ENCODE measurements around the gene VAMP3.

VAMP3 gene

DNA sequence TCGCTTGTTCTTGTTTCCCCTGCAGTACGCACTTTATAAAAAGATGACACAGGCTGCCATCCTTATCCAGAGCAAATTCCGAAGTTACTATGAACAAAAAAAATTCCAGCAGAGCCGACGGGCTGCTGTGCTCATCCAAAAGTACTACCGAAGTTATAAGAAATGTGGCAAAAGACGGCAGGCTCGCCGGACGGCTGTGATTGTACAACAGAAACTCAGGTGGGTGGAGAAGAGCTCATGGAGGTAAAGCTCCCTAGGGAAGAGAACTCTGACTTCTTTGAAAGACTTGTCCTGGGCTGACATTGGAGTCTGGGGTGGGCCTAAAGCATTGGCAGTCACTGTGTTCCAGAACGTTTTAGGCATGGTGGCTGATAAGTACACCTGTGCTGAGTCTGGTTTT, 19.9 kb upstream of the VAMP3 start:
- TF ChIP-seq GATA2 (IDR thresholded peaks at IDR 0.05; ENCODE audit: low read depth, low read length) (no peak), GATA3 (IDR thresholded peaks at IDR 0.05; ENCODE audit: low read depth, low read length) (no peak)

DNA sequence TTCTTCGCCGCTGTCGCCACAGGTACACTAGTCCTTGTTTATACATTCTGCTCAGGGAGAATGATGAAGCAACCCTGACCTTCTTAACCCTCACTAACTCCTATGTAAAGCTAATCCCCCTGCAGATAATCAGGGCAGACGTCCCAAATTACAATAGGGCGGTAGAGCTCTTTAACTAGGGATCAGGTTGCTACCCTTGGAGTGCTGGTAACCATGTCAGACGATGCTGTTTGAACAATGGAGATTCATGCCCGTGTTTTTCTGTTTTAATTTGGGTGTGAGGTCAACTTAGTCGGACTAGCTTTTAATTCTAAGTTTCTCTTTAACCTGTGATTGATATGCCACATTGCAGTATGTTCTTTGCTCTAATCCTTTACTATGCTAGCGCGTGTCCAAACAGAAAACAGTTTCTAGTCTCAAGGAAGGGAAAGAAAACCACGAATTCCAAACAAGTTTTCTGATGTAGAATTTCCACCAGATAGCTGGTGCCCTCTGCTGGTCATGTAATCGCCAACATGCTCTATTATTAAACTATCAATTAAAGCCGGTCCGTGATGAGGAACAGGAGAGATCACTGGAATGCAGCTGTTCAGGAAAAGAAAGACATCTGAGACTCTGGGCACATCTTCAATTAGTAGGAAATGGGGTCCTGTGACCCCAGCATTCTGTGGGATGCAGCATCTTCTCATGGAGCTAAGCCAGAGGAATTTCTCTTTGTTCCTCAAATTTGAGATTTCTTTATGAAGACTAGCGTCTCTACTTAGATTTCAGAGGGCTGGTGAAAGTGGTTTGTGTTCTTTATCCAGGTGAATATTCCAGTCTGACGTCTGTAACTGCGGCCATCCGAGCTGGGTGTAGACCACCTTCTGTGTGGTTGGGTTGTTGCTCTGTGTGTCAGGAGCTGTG, 18.3 kb upstream of the VAMP3 start:
- no peak for TF ChIP-seq GATA2 (IDR thresholded peaks at IDR 0.05; ENCODE audit: low read depth, low read length)
- TF ChIP-seq GATA3 (IDR thresholded peaks at IDR 0.05; ENCODE audit: low read depth, low read length): no peak

DNA sequence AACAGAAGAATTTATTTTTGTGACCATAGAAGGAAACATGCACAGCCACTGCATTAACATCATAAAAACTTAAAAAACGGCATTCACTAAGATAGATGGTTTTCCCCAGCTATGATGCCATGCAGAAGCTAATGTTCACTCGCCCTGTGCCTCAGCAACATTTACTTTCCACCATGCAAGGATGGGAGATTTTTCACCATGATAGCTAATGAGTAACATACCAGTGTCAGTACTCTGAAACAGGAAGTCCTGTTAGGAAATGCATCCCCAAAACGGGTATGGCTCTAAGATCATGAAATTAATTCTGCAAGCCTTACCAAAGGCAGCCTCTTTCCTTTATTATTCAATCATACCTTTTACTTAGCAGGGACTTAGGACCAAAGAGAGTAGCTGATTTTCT, 17.5 kb upstream of the VAMP3 start:
- TF ChIP-seq GATA2 (IDR thresholded peaks at IDR 0.05; ENCODE audit: low read depth, low read length) (peak; percentile 52; the same call in 1 of the 2 replicates), GATA3 (IDR thresholded peaks at IDR 0.05; ENCODE audit: low read depth, low read length) (no peak)

DNA sequence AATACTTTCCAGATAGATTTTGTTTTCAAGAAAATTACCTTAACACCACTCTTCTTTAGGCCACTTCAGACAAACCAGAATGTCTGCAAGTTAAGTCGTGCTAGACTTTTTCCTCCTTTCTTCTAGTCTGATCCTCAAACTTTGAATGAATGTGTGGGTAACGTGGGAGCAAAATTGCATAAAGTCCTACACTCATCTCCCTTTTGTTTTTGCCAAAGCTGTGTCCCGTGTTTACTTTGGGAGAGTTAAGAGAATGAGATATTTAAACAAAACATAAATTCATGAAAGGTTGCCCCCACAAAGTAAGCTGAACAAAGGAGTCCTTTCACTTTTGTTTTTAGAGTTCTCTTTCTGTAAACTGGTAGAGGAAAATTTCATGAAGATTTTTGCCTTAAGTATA, 16.9 kb upstream of the VAMP3 start:
- TF ChIP-seq GATA3 (IDR thresholded peaks at IDR 0.05; ENCODE audit: low read depth, low read length) (no peak), GATA2 (IDR thresholded peaks at IDR 0.05; ENCODE audit: low read depth, low read length) (no peak)

DNA sequence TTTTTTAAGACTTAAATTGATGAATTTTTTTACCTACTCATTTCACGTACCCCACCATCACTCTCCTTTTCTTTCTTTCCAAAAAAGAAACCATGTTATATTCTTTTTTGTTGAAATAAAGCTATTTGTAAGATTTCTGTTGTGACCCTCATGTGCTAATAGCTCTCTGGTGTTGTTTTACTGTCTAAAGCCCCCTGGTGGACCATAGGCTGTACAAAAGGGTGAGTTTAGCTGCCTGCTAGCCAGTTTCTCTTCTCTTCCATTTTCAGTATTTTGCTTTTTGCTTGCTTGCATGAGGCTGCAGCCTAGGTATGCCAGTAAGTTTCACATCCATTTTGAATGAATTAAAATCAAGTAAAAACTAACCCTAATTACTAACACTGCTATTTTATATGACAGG, 15.6 kb upstream of the VAMP3 start:
- TF ChIP-seq GATA2 (IDR thresholded peaks at IDR 0.05; ENCODE audit: low read depth, low read length) (no peak), GATA3 (IDR thresholded peaks at IDR 0.05; ENCODE audit: low read depth, low read length) (no peak)

DNA sequence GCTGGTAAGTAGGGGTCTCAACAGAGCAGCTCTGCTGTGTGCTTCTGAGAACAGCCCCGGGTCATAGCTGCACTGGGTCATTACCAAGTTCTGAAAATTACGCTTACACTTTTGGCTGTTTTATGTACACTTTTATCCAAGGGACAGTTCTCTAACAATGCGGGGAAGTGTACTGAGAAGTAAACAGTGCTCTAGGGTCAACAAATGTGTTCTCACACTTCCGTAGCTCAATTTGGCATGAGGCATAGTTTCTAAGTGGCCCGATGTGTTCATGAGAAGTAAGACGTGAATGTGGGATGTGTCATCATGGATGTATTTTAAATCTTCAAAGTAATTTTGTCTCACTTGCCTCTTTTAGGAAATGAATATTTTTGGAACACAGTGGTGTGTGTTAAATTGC, 10.9 kb upstream of the VAMP3 start:
- no peak for TF ChIP-seq GATA3 (IDR thresholded peaks at IDR 0.05; ENCODE audit: low read depth, low read length)

DNA sequence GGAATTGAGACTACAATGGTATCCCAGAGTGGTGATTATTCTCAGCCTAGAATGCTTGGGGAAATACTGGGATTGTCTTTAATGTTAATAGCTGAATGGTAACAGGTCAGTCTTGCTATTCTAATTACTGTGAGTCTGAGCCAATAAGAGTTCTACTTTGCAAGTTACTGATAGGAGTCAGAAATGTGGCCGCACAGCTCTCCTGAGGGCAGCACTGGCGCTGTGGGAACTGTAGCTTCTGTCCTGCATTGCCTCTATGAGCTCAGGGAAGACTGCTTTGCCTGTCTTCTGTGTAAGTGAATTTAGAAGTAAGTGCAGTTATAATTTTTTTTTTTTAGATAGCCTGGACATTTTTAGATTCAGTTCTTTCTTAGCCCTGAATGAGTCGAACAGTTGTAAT, 10.0 kb upstream of the VAMP3 start:
- TF ChIP-seq GATA2 (IDR thresholded peaks at IDR 0.05; ENCODE audit: low read depth, low read length) (no peak), GATA3 (IDR thresholded peaks at IDR 0.05; ENCODE audit: low read depth, low read length) (no peak)

DNA sequence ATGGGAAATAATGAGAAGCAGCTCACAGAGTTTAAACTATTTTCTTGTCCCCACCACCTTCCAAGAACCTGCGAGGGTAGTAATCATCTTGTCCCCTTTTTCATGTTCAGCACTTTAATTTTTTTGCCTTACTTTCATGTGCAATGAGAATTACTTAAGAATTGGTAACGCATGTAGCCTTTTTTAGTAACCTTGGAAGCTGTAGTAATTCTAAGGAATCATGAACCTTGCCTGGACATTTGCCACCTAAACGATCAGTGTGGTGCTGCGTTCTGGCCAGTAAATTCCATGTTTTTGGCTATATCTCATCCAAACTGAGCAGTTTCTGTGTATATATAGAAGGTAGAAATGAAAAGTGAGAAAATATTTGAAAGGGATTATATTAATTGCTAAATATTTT, 3.9 kb upstream of the VAMP3 start:
- TF ChIP-seq GATA2 (IDR thresholded peaks at IDR 0.05; ENCODE audit: low read depth, low read length) (no peak), GATA3 (IDR thresholded peaks at IDR 0.05; ENCODE audit: low read depth, low read length) (no peak)

DNA sequence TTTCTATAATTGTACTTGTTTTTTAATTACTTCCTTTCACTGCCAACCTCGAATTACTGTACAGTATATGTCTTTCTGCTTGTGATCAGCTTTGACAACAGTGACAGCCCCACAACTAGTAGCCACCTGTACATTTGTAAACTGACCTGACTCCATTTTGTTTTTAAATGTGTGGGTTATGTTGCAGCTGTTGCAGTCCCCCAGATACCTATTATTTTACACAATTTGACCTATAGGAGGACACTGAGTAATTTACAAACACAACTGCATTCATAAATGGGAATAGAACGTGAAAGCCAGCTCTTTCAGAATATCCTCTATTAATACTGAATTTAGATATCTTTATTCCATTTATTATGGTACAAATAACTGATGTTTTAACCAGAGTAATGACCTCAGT, 2.5 kb upstream of the VAMP3 start:
- TF ChIP-seq GATA2 (IDR thresholded peaks at IDR 0.05; ENCODE audit: low read depth, low read length) (no peak), GATA3 (IDR thresholded peaks at IDR 0.05; ENCODE audit: low read depth, low read length) (no peak)

DNA sequence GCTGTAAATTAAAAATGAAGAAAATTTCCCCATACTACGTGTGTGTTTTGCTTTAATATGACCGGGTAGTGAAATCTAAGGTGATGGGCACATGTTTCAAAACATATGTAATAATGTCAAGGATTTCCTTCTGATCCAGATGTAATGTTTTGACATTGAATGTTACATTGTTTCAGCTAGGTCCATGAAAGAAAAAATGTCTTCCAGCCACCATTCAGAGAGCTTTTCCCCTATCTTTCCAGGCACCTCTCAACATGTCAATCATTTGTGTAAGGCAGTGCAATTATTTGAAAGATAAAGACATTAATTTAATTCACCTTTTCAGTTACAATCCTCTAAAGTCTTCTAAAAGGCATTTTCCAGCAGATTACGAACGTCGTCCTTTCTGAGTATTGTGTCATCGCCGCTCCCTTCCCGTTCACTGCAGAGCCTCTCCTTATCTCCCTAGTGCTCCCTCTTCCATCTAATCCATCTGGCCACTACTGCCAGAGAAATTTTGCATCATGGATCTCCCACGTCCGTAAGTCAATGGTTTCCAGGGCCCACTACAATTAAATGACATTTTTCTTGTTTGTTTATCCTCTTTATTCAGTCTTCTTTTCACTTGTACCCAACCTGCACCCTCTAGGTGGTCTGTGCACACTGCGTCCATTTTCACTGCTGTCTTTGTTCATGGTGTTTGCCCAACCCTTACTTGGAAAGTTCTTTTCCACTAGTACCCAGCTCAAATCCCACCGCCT, 1.3 kb upstream of the VAMP3 start:
- TF ChIP-seq GATA2 (IDR thresholded peaks at IDR 0.05; ENCODE audit: low read depth, low read length) (no peak), GATA3 (IDR thresholded peaks at IDR 0.05; ENCODE audit: low read depth, low read length) (no peak)

DNA sequence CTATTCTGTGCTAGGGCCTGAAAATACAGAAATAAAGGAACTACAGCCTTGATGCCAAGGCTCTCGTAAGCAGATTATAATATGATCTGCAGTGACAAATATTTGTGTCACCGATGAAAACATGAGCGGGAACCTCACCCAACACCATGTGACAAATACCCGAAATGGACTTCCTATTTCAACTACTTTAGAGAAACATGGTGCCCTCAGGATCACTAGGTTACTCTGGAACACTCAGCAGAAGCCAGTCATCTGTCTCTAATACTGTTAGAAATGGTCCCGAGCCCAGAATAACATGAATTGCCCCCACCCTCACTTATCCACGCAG, 463 bp upstream of the VAMP3 start:
- TF ChIP-seq GATA3 (IDR thresholded peaks at IDR 0.05; ENCODE audit: low read depth, low read length): no peak
- no peak for TF ChIP-seq GATA2 (IDR thresholded peaks at IDR 0.05; ENCODE audit: low read depth, low read length)

DNA sequence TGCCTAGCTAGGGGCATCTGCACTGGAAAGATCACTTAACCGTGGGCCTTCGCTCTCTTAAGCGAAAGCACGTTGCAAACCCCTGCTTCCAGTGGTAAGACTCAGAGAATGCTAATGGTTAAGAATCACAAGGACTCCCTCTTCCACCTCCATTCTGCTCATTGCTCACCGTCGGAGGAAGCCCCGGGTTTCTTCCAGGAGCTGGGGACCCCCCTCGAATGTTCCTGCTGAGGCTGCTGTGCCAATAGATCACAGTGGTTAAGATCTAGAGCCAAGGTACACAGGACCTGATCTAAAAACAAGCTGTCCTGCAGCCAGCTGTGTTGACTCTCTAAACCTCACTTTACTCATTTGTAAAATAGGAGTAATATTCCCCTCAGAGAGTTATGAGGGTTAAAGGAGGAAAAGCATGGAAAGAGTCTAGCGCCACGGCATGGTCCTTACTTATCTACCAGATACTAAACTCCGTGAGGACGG, 765 bp downstream of the VAMP3 start:
- no peak for TF ChIP-seq GATA2 (IDR thresholded peaks at IDR 0.05; ENCODE audit: low read depth, low read length)

DNA sequence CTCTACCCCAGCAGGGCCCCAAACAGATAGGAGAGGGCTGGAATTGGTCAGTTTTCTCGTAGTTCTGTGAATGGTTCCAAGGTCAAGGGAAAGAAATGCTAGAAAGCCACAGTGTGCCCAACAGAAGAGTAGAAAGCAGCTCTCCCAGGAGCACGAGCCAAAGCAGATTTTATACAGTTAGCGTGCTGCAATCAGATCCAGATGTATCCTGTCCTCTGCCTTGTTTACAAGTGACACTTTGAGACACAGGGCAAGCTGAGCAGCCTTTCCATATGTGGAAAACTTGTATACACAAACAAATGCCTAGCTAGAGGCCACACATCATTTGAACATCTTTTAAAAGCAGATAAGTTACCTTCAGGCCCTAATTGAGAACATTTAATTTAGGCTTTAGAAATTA, 6.5 kb downstream of the VAMP3 start:
- TF ChIP-seq GATA2 (IDR thresholded peaks at IDR 0.05; ENCODE audit: low read depth, low read length) (no peak), GATA3 (IDR thresholded peaks at IDR 0.05; ENCODE audit: low read depth, low read length) (no peak)

DNA sequence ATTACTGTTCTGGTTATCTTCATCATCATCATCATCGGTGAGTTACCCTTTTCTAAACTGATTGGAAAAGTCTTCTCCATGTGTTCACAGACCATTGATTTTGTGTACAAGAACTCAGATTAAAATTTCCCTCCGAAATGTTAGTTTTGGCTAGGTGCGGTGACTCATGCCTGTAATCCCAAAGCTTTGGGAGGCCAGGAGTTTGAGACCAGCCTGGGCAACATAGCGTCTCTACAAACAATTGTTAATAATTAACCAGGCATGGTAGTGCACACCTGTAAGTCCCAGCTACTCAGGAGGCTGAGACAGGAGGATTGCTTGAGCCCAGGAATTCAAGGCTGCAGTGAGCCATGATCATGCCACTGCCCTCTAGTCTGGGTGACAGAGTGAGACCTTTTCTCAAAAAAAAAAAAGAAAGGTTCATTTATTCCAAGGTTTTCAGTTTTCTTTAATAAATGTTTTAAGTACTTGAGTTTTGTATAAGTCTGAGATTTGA, 7.1 kb downstream of the VAMP3 start:
- TF ChIP-seq GATA3 (IDR thresholded peaks at IDR 0.05; ENCODE audit: low read depth, low read length) (no peak), GATA2 (IDR thresholded peaks at IDR 0.05; ENCODE audit: low read depth, low read length) (no peak)

DNA sequence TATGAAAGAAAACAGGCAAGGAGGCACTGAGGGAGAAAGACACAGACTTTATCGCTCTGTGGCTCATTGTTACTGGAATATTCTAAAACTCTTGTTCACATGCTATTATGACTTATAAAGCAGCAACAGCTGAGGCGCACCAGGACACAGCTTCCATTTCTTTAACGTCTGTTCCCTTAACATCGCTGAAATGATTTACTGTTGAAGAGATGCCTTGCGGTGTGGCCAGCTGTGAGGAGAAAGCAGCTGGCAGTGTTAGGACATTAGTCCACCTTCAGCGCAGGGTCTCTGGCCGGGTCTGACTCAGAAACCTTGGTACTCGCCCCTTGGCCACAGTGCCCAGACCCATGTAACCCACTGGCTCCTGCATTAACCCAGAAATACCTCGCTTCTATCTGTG, 9.9 kb downstream of the VAMP3 start:
- TF ChIP-seq GATA2 (IDR thresholded peaks at IDR 0.05; ENCODE audit: low read depth, low read length) (no peak), GATA3 (IDR thresholded peaks at IDR 0.05; ENCODE audit: low read depth, low read length) (no peak)

Data from SH-SY5Y (cell line).